Stimulated activated CD8-positive, alpha-beta memory T cell treated with anti-CD3 and anti-CD28 coated beads, Interleukin-4, amount 100 ng/mL, for 24 hours (primary cell): Measurements from ENCODE around the gene BBS5.
"Not testable (repeated sequence)": the region's sequence is repeated elsewhere in the genome, so short reads cannot be mapped to it uniquely, and the experiment has no call there.

Experiments
- DNase-seq: peaks from one replicate; pipeline ENCODE4 v3.0.0-alpha.2; 2020; ENCODE audit warnings: low read depth

BBS5 gene

GRCh38 chr2:169479257-169480078, at the start of gene BBS5:
TSS of gene BBS5 (plus strand) at chr2:169479494. CDS start at chr2:169479554, 60 bp downstream.
- peak; percentile 62 for DNase-seq

DNA sequence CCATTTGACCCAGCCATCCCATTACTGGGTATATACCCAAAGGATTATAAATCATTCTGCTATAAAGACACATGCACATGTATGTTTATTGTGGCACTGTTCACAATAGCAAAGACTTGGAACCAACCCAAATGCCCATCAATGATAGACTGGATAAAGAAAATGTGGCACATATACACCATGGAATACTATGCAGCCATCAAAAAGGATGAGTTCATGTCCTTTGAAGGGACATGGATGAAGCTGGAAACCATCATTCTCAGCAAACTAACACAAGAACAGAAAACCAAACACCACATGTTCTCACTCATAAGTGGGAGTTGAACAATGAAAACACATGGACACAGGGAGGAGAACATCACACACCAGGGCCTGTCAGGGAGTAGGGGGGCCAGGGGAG, 47.5 kb upstream of the BBS5 start:
- DNase-seq: not testable (repeated sequence)

- DNase-seq: not testable (repeated sequence)
Observed at GRCh38 chr2:169434236-169434635, 45.1 kb upstream of the BBS5 start.

DNA sequence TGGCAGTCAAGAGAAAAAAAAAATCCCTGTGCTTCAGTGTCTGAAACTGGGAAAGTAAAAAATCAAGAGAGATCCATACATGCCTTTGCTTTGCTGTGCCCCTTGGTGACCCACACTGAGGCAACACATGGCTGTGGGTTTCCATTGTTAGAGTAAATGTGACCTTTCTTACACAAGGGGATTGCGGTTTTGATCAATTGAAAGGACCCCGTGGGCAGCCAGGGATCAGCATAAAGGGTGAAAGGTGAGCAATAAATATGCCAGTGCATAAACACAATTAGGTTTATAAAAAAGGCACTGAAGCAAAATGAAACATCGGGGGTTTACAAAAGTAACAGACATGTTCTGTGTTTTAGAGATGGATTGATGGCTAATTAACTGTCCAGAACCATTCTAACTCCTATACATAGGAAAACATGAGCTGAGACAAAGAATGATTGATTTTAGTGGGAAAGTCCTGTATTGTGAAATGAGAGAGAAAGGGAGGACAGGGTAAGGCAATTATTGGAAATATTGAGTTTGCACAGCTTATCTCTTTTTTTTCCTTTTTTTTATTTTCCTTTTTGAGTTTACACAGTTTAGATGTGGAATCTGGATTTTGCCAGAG, 40.7 kb upstream of the BBS5 start:
- DNase-seq: no peak

GRCh38 chr2:169439900-169440299, 39.4 kb upstream of the BBS5 start:
- no peak for DNase-seq

DNA sequence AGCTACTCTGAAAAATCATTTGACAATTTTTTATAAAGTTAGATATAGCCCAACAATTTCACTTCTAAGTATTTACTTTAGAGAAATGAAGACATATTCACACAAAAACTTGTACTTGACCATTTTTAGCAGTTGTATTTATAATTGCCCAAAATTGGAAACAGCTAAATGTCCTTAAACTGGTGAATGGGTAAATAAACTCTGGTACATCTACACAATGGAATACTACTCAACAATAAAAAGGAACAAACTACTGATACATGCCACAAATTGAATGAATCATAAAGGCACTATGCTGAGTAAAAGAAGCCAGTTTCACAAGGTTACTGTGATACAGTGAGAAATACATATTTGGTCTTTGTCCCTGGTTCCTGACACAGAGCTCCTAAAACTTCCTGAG, 32.8 kb upstream of the BBS5 start:
- DNase-seq: no peak

DNA sequence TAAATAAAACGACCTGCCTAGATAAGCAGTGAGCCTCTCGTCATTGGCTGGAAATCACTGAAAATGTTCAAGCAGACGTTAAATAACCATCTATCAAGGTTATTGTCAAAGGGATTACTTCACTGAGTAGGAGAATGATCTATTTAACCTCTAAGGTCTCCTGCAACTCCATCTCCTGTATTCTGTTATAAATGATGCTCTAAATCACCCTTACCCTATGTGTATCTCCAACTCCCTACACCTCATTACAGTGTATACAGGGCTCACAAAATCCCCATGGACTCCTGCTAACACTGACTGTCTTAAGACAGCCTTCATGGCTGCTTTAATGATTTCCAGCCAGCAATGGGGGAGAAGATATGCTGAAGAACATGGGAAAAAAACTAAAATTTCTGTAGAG, 31.0 kb upstream of the BBS5 start:
- DNase-seq: no peak

DNA sequence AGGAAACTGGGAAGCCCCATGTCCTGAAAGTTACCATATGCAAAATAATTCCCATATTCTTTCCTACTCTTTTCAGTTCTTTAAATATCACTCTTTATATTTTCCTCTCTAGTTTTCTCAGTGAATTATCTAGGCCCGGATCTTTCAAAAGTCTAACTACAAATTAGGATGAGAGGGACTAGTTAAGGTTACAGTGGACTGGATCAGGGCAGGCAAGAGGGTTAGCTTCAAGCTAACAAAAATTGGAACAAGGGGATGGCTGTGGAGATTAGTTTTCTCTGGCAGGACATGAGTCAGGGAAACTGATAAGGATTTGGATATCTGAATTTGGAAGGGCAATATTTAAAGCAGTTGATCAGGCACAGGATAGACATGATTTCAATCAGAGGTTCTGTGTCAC, 30.4 kb upstream of the BBS5 start:
- no peak for DNase-seq

- DNase-seq: no peak
Observed at GRCh38 chr2:169452080-169452479, 27.2 kb upstream of the BBS5 start.

DNA sequence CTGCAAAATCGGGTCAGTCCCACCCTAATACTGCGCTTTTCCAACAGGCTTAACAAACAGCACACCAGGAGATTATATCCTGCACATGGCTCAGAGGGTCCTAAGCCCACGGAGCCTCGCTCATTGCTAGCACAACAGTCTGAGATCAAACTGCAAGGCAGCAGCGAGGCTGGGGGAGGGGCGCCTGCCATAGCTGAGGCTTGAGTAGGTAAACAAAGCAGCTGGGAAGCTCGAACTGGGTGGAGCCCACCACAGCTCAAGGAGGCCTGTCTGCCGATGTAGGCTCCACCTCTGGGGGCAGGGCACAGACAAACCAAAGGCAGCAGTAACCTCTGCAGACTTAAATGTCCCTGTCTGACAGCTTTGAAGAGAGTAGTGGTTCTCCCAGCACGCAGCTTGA, 26.2 kb upstream of the BBS5 start:
- DNase-seq: not testable (repeated sequence)

DNA sequence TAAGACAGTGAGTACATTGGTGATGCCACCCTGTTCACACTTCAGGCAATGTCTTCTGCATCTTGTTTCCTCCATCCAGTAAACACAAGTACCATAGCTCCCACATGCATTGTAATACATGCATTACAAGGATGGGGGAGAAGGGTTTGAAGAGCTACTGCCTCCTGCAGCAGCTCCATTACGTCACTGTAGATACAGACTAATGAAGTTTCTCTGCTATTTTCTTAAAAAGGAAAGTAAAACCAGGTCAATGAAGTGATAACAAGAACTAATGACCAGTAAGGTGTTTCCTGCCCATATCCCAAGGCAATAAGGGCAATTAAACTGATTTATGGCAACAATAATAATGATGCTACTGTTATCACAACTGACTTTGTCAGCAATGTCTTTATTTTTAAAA, 18.2 kb upstream of the BBS5 start:
- no peak for DNase-seq

DNA sequence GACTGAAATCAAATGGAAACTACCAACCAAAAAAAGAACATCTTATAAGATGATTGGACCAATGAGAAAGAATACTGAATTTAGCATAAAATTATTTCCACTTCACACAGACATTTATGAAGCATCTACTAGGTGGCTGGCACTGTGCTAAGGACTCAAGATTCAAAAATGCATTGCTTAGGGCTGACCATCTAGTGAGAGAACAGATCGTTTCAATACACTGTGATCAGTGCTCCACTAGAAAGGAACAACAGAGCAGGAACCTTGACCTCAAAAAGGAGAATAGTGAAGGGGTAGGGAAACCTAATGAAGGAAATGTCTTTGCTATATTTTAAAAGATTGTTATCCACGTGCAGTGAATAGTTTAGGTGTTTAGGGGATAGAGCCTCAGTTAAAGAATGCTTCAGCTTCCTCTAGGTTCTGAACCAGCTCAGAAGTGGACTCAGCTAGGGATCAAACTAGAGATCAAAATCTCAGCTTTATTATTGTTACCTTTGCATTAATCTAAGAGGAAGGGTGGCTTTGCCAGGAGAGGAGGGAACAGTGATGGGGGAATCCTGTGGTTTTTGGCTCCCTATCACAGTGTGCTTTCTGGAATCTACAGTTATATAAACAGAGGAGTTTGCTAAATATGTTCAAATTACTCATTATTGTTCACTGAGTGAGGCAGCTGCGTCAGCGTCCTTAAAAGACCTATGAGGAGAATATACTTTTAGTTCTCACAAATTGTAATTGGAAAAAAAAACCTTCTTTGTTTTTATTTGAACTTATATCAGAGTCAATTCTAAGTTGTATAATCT, 16.2 kb upstream of the BBS5 start:
- DNase-seq: no peak

DNA sequence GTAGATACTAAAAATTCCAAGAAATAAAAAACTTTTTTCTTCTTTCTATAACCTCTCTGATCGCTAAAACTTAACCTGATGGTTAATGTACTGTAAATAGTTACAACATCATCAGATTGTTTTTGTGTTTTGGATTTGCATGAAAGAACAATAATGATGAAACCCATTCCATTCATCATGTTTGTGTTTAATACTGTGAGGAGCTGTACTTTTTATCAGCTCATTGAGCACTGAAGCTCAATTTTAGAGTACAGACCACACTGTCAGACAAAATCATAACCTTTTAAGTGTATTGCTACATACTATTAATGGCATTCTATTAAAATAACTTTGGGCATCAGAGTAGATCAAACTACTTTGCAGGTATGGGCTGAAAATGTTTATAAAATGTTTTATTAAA, 14.8 kb upstream of the BBS5 start:
- DNase-seq: no peak

GRCh38 chr2:169464882-169465281, 14.4 kb upstream of the BBS5 start:
- DNase-seq: no peak

DNA sequence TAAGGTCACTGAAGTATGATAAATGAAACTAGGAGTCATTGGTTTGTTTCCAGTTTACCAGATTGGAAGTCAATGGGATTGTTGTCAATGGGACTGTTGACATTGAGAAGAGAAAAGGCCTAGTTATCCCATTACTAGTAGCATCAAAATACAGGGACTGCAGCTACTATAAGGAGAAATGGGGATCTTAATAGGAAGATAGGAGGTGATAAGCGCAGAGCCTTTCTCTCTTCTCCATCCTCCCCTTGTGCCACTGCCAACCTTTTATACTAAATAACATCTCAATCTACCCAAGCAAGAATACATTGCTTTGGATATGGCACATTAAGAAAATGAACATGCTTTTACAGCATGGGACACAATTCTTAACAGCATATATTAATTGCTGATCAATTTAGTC, 10.5 kb upstream of the BBS5 start:
- no peak for DNase-seq

DNA sequence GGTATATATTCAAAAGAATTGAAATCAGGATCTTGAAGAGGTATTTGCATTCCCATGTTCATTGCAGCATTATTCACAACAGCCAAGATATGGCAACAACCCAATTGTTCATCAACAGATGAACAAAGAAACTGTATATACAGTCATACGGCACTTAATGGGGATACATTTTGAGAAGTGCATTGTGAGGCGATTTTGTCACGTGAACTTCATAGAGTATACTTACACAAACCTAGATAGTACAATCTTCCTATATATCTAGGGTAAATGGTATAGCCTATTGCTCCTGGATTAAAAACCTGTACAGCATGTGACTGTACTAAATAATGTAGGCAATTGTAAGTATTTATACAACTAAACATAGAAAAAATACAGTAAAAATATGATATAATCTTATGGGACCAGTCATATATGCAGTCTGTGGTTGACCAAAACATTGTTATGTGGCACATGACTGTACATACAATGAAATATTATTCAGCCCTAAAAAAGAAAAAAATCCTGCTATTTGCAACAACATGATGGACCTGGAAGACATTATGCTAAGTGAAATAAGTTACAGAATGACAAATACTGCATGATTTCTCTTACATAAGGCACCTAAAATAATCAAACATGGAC, 9.2 kb upstream of the BBS5 start:
- no peak for DNase-seq

DNA sequence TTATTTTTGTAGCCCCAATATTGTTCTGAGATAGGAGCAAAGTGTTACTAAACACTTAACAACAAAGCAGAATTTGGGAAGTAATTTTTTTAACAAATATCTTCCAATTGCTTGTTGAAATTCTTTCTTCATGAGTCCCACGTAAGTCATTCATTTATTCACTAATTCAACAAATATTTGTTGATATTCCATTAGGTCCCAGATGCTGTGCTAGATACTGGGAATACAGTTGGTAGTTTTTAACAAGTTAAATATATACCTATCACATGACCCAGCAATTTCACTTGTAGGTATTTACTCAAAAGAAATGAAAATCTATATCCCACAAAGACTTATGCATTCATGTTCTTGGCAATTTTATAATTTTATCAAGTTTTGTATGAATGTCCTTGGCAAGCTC, 7.0 kb upstream of the BBS5 start:
- DNase-seq: no peak

GRCh38 chr2:169476459-169476858, 2.8 kb upstream of the BBS5 start:
- DNase-seq: no peak

- DNase-seq: no peak
Observed at GRCh38 chr2:169478339-169478738, 955 bp upstream of the BBS5 start.

DNA sequence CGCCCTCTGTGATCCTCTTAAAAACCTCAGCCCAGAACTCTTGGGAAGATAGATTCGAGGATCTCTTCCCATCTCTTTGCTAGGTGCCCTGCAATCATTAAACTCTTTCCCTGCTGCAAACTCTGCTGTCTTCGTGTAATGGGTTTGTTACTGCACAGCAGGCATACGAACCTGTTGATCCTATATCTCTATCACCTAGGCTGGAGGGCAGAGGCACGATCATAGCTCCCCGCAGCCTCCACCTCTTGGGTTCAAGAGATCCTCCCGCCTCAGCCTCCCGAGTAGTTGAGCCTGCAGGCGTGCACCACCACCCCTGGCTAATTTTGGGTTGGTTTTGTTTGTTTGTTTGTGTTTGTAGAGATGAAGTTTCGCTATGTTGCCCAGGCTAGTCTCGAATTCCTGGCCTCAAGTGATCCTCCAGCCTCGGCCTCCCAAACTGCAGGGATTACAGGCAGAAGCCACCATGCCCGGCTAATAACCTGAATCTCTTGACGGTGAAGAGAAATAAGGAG, 493 bp upstream of the BBS5 start:
- DNase-seq: no peak

DNA sequence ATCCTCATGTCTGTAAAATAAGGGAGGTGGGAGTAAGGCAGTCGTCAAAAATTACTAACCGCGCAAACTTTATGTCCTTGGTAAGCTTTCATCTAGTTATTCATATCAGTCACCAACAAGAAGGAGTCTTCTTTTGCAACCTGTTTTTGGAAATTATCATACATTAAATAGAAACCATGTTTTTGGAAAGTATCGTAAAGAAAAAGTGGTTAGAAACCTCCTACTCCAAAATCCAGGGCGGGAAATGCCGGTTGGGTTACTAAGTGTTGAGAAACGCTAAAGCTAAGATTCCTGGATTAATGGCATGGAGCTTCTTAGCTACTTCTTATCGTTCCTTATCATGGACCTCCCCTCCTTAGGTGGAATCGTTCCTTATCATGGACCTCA, 778 bp downstream of the BBS5 start:
- DNase-seq: no peak

GRCh38 chr2:169485650-169486138, 6.4 kb downstream of the BBS5 start:
- DNase-seq: no peak
